ENCODE results near the gene MMP17. TPM values are rescaled to one million over a fixed set of nuclear protein-coding genes. Genes with fewer than 3 reads are reported as not detected.

Gene MMP17
- total RNA-seq, 1 donor from 2014 or later: 38.7 TPM

- FAIRE-seq (no peak), DNase-seq (ENCODE audit: low spot score in 2 of 2) (no peak)
These were observed 16.9 kb downstream of the MMP17 start for GRCh38 chr12:131845121-131845520.

GRCh38 chr12:131847456-131847855, 19.3 kb downstream of the MMP17 start:
- FAIRE-seq: no peak

GRCh38 chr12:131848753-131849152, 20.6 kb downstream of the MMP17 start:
- FAIRE-seq (no peak), DNase-seq (ENCODE audit: low spot score in 2 of 2) (no peak)

More at GRCh38 chr12:131847456-131847855, 19.3 kb downstream of the MMP17 start:
- DNase-seq (ENCODE audit: low spot score in 2 of 2): no peak

- DNase-seq (ENCODE audit: low spot score in 2 of 2): no peak
- no peak for FAIRE-seq
These were observed 21.7 kb downstream of the MMP17 start for GRCh38 chr12:131849700-131850553.

GRCh38 chr12:131850856-131851559, 22.8 kb downstream of the MMP17 start:
- FAIRE-seq (no peak), DNase-seq (ENCODE audit: low spot score in 2 of 2) (no peak)

- FAIRE-seq: no peak
- DNase-seq (ENCODE audit: low spot score in 2 of 2): no peak
These were observed 23.8 kb downstream of the MMP17 start for GRCh38 chr12:131851741-131852550.

- DNase-seq (ENCODE audit: low spot score in 2 of 2) (no peak), FAIRE-seq (no peak)
These were observed 24.5 kb downstream of the MMP17 start for GRCh38 chr12:131852551-131853299.

GRCh38 chr12:131853832-131854797, 25.9 kb downstream of the MMP17 start:
- no peak for FAIRE-seq
- DNase-seq (ENCODE audit: low spot score in 2 of 2): no peak

- DNase-seq (ENCODE audit: low spot score in 2 of 2): no peak
- no peak for FAIRE-seq
These were observed 26.8 kb downstream of the MMP17 start for GRCh38 chr12:131854861-131855476.

- no peak for DNase-seq (ENCODE audit: low spot score in 2 of 2)
- no peak for FAIRE-seq
These were observed 27.4 kb downstream of the MMP17 start for GRCh38 chr12:131855521-131856142.

- DNase-seq (ENCODE audit: low spot score in 2 of 2): no peak
- FAIRE-seq: no peak
These were observed 28.3 kb downstream of the MMP17 start for GRCh38 chr12:131856366-131857097.

GRCh38 chr12:131857908-131858850, 30.0 kb downstream of the MMP17 start:
- no peak for DNase-seq (ENCODE audit: low spot score in 2 of 2)
- FAIRE-seq: no peak

GRCh38 chr12:131860472-131861260, 32.5 kb downstream of the MMP17 start:
- FAIRE-seq: no peak
- no peak for DNase-seq (ENCODE audit: low spot score in 2 of 2)

GRCh38 chr12:131861261-131862083, 33.3 kb downstream of the MMP17 start:
- no peak for FAIRE-seq
- no peak for DNase-seq (ENCODE audit: low spot score in 2 of 2)

- FAIRE-seq (no peak), DNase-seq (ENCODE audit: low spot score in 2 of 2) (no peak)
These were observed 33.9 kb downstream of the MMP17 start for GRCh38 chr12:131862084-131862441.

Data from frontal cortex (tissue), 4 donors.